Colonic mucosa (tissue), 4 donors: ENCODE measurements around the gene PTPRU. TPM values are rescaled to one million over a fixed set of nuclear protein-coding genes. Genes with fewer than 3 reads are reported as not detected.

Experiments used
- DNase-seq: peaks from one replicate; pipeline ENCODE4 v3.0.0-alpha.2; 2020
- H3K27ac ChIP-seq: fragments of 200-600 bp; one replicate; pipeline ENCODE4 v1.8.0; 2021
- H3K27me3 ChIP-seq: fragments of 200-600 bp; one replicate; pipeline ENCODE4 v1.8.0; 2021
- H3K36me3 ChIP-seq: fragments of 200-600 bp; one replicate; pipeline ENCODE4 v1.8.0; 2021
- H3K4me1 ChIP-seq: fragments of 200-600 bp; one replicate; pipeline ENCODE4 v1.8.0; 2021; ENCODE audit warnings: mild to moderate bottlenecking
- H3K4me3 ChIP-seq: fragments of 200-600 bp; one replicate; pipeline ENCODE4 v1.8.0; 2021
- H3K9ac ChIP-seq, 2 donors: one replicate each; pipeline ENCODE4 v1.7.0; 2013; ENCODE audit warnings: control low read depth in 2 of 2, low read depth in 2 of 2, low read length in 2 of 2
- H3K9me3 ChIP-seq: fragments of 200-600 bp; one replicate; pipeline ENCODE4 v1.8.0; 2021
- CTCF ChIP-seq: fragments of 200-600 bp; IDR thresholded peaks from one replicate; pipeline ENCODE4 v1.8.0; 2022; ENCODE audit warnings: antibody characterized with exemption, mild to moderate bottlenecking
- intact Hi-C: fragments of 100-400 bp; cut with DNase I; formaldehyde crosslinking; loops from one replicate; pipeline ENCODE4 v1.14.1; 2022
- total RNA-seq, 2 donors: library from RNA; stranded (reverse); fragmentation: NEBNext Ultra II Directional in 1 of 2; extraction: Animal tissue kit (Norgen Biotek cat#: 25700) in 1 of 2; gene quantifications; one replicate each; pipeline ENCODE4 v1.2.1, GENCODE V29; 2021
- donor health status: healthy.
- donor health status: DM: no; HTN: no; CAD: no.
- donor health status: DM: no; HTN: no; CAD: no.

The PTPRU gene
- total RNA-seq, 2 donors from 2014 or later: 2.3 to 4.8 TPM

GRCh38 chr1:29321176-29321575 is 84.9 kb downstream of the PTPRU start:
- H3K27me3 ChIP-seq: no peaks in the 10 kb centered on the region
- no peak overlapping the region for H3K27ac ChIP-seq
- no peak overlapping the region for H3K9ac ChIP-seq
- no peak overlapping the region for H3K4me3 ChIP-seq
- no peaks in the 10 kb centered on the region for H3K9me3 ChIP-seq
- no peak for TF ChIP-seq CTCF
- no peaks in the 10 kb centered on the region for H3K36me3 ChIP-seq
- no peak for DNase-seq
- no peaks in the 10 kb centered on the region for H3K4me1 ChIP-seq
- intact Hi-C loops: no loop called here

- H3K9ac ChIP-seq: no peak overlapping the region
- no peaks in the 10 kb centered on the region for H3K27me3 ChIP-seq
- H3K36me3 ChIP-seq: no peaks in the 10 kb centered on the region
- no peaks in the 10 kb centered on the region for H3K4me1 ChIP-seq
- DNase-seq: no peak
- no peak for TF ChIP-seq CTCF
- H3K27ac ChIP-seq: no peak overlapping the region
- no peaks in the 10 kb centered on the region for H3K9me3 ChIP-seq
- no peak overlapping the region for H3K4me3 ChIP-seq
- intact Hi-C loops: no loop called here
These were observed 85.9 kb downstream of the PTPRU start for GRCh38 chr1:29322147-29322694.

- Histone ChIP-seq H3K4me1 (no peaks in the 10 kb centered on the region), H3K27me3 (no peaks in the 10 kb centered on the region), H3K36me3 (no peaks in the 10 kb centered on the region), H3K9ac (no peak overlapping the region), H3K9me3 (no peaks in the 10 kb centered on the region), H3K27ac (no peak overlapping the region), H3K4me3 (no peak overlapping the region)
- no peak for DNase-seq
- intact Hi-C loops: no loop called here
- no peak for TF ChIP-seq CTCF
These were observed 86.7 kb downstream of the PTPRU start for GRCh38 chr1:29322861-29323585.

GRCh38 chr1:29323636-29324035 is 87.3 kb downstream of the PTPRU start:
- no peak for DNase-seq
- Histone ChIP-seq H3K4me3 (no peak overlapping the region), H3K27ac (no peak overlapping the region), H3K36me3 (no peaks in the 10 kb centered on the region), H3K4me1 (no peaks in the 10 kb centered on the region), H3K27me3 (no peaks in the 10 kb centered on the region), H3K9me3 (no peaks in the 10 kb centered on the region), H3K9ac (no peak overlapping the region)
- TF ChIP-seq CTCF: no peak
- intact Hi-C loops: no loop called here

DNA sequence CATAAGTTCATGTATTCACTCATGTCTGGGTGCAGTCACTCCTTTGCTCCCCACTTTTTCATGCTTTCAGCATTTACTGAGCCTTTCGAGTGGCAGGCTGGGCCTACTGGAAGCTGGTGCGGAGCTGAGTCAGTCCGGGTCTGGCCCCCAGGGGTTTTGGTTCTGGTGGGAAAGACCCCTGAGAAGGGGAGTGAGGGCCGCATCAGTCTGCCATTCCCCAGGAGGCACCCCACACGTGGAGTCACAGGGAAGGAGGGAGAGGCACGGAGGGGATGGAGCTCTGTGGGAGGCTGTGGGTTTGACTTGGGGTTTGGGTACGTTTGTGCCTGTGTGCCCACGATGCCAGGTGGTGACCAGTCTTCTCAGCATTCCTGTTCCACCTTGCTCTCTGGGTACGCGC is 87.9 kb downstream of the PTPRU start:
- H3K9ac ChIP-seq: no peak overlapping the region
- no peaks in the 10 kb centered on the region for H3K27me3 ChIP-seq
- DNase-seq: no peak
- no peak overlapping the region for H3K27ac ChIP-seq
- H3K4me1 ChIP-seq: no peaks in the 10 kb centered on the region
- no peak for TF ChIP-seq CTCF
- no peak overlapping the region for H3K4me3 ChIP-seq
- no peaks in the 10 kb centered on the region for H3K36me3 ChIP-seq
- intact Hi-C loops: no loop called here
- H3K9me3 ChIP-seq: no peaks in the 10 kb centered on the region
